ENCODE measurements around the gene GGNBP2.

DNA sequence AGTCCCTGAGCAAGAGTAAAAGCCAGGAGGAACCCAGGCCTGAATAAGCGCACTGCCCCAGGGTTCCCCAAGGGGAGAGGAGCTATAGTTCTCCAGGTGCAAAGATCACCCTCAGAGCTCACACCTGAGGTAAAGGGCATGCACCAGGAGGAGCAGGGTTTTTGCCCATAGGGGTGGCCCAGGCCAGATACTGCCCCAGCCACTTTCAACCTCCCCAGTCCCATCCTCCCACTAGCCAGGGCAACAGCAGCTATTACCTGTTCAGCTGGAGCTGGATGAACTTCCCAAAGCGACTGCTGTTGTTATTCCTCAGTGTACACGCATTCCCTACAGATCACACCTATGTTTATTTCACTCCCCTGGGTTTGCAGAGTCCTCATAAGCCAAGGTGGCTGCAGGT lies 29.9 kb upstream of the GGNBP2 start:
- no peak for TF ChIP-seq POLR2A (IDR thresholded peaks at IDR 0.05)
- TF ChIP-seq, protein P1, sequence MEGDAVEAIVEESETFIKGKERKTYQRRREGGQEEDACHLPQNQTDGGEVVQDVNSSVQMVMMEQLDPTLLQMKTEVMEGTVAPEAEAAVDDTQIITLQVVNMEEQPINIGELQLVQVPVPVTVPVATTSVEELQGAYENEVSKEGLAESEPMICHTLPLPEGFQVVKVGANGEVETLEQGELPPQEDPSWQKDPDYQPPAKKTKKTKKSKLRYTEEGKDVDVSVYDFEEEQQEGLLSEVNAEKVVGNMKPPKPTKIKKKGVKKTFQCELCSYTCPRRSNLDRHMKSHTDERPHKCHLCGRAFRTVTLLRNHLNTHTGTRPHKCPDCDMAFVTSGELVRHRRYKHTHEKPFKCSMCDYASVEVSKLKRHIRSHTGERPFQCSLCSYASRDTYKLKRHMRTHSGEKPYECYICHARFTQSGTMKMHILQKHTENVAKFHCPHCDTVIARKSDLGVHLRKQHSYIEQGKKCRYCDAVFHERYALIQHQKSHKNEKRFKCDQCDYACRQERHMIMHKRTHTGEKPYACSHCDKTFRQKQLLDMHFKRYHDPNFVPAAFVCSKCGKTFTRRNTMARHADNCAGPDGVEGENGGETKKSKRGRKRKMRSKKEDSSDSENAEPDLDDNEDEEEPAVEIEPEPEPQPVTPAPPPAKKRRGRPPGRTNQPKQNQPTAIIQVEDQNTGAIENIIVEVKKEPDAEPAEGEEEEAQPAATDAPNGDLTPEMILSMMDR (IDR thresholded peaks at IDR 0.05) = no peak
- no peak for TF ChIP-seq EP300 (IDR thresholded peaks at IDR 0.05)
